ENCODE measurements around the gene FAM118B.
A peak's percentile ranks its signal among the peaks of the same experiment; 100 is the strongest.

DNA sequence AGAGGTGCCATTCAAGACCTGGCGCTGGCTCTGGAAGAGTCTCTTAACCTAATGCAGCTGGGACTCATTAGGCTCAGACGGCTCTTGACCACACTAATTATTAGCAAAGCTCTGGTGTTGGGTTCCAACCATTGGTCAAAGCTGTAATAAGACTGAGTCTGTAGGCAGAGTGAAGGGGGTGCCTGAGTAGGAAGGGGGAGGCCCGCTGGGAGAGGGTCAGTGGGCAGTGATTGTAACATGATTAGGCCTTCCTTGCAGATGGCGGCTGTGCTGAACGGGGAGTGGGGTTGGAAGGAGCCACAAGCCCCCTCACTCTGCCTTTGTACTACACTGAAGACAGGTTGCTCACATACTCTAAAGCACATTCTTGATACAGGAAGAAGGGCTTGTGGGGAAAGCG lies 51.9 kb downstream of the FAM118B start:
- peak; percentile 7 for TF ChIP-seq POLR2A (IDR thresholded peaks at IDR 0.05; ENCODE audit: low read length)
- TF ChIP-seq GATA1 (IDR thresholded peaks at IDR 0.05; ENCODE audit: low read depth, low read length), result no peak
